GM12864 (cell line): ENCODE data around the gene CEP85.

Experiments used
- DNase-seq: peaks from one replicate; pipeline ENCODE4 v3.0.0-alpha.2; 2011; ENCODE audit warnings: low read depth
- H3K4me3 ChIP-seq: 2 replicates; pipeline ENCODE4 v1.5.1; 2011; ENCODE audit warnings: mild to moderate bottlenecking, low read depth, low read length, control low read depth
- TF ChIP-seq, protein P1 (sequence below): IDR thresholded peaks from 2 replicates; pipeline ENCODE4 v1.5.1; 2011; ENCODE audit warnings: low read depth, mild to moderate bottlenecking, moderate library complexity, low read length, control low read depth, inconsistent platforms; ENCODE audit errors: missing control alignments

Gene CEP85

DNA sequence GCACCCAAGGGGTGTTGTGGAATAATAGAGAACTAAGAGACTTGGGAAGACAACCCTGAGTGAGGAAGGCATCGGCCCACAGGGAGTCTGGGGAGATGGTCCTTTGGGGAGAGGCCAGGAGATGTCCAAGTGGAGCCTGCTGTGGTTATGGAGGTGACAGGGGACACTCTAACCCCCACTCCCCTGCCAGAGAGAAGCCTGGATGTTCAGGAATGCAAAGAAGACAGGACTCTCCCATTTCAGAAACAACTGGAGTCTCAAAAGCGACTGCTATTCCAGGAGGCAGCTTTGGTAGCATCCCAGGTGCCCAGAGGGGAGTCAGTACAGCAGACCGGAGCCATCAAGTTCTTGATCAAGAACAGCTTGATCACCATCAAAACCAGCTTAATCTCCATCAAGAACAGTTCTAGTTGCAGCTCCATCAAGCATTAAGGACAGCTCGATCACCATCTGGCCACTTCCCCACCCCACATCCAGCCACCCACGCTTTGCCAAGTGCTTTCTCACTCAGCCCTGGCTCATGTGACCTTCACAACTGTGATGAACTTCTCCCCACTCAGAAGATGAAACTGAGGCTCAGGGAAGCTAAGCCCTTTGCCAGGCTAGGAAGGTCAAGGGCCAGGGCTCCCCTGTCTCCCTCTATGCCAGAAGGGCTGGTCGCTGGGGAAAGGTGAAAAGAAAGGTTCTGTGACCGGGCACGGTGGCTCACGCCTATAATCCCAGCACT is 84.5 kb downstream of the CEP85 start:
- DNase-seq = no peak
- peak overlapping the region; percentile 60 for H3K4me3 ChIP-seq
- TF ChIP-seq, protein P1, sequence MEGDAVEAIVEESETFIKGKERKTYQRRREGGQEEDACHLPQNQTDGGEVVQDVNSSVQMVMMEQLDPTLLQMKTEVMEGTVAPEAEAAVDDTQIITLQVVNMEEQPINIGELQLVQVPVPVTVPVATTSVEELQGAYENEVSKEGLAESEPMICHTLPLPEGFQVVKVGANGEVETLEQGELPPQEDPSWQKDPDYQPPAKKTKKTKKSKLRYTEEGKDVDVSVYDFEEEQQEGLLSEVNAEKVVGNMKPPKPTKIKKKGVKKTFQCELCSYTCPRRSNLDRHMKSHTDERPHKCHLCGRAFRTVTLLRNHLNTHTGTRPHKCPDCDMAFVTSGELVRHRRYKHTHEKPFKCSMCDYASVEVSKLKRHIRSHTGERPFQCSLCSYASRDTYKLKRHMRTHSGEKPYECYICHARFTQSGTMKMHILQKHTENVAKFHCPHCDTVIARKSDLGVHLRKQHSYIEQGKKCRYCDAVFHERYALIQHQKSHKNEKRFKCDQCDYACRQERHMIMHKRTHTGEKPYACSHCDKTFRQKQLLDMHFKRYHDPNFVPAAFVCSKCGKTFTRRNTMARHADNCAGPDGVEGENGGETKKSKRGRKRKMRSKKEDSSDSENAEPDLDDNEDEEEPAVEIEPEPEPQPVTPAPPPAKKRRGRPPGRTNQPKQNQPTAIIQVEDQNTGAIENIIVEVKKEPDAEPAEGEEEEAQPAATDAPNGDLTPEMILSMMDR = no peak

DNA sequence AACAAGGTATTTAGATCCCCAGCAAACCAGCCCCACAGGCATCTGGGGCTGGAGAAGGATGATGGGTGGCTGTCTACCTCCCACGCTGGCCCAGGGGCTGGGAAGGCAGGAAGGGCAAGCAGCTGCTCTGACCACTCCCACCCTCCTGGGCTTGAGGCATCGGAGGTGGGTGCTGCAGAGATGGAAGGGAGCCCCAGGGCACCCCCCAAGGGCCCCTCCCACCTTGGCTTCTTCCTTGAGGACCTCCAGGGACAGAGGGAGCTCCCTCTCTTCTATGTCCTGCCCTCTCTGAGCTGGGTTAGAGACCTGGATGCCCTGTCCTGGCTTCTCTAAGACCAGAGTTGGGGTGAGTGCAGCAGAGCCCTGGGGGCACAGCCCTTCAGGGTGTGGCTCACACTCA is 86.9 kb downstream of the CEP85 start:
- no peak overlapping the region; the same call in 1 of the 2 replicates for H3K4me3 ChIP-seq
- no peak for DNase-seq
- TF ChIP-seq, protein P1 = no peak

DNA sequence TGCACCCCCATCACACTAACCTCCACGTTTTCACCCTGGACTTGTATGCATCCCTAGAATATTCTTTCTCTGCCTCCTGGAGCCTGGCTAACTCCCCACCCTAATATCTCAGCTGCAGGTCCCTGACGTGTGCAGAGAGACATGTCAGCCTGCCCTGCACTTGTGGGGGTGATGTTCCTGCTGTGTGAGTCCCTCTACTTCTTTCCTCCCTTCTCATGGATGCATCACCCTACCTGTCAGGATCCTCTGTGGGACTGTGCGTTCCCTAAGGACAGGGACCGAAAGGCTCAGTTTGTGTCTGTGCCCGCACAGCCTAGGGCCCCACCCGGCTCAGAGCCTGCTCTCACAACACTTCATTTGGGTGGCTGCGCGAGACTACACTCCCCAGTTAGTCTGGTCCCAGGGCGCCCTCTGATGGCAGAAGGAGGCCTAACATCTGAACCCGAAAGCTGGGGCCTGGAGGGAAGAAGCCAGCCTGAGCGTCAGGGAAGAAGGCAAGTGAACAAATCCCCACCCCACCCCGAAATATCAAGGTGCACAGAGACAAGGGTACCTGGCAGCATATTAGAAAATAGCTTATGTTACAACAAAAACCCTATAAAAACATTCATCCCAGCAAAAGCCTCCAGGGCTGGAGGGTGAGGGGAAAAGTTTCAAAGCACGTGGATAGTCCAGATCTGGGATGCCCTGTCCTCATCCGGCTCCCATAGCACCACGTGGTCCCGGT is 87.5 kb downstream of the CEP85 start:
- TF ChIP-seq, protein P1 = peak; percentile 89
- DNase-seq = no peak
- no peak overlapping the region; the same call in 1 of the 2 replicates for H3K4me3 ChIP-seq

DNA sequence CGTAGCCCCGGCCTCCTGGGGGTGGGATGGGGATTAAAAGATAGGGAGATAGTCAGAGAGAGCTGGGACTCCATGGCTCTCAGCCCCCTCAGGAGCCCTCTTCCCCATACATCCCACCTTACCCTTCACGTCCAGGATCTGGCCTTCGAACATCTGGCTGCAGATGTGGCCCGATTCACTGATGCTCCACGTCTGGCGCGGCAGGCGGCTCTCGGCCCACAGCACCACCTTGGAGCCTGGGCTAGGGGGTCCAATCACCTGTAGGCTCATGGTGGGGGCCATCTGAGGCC is 88.0 kb downstream of the CEP85 start:
- DNase-seq = no peak
- no peak overlapping the region for H3K4me3 ChIP-seq

DNA sequence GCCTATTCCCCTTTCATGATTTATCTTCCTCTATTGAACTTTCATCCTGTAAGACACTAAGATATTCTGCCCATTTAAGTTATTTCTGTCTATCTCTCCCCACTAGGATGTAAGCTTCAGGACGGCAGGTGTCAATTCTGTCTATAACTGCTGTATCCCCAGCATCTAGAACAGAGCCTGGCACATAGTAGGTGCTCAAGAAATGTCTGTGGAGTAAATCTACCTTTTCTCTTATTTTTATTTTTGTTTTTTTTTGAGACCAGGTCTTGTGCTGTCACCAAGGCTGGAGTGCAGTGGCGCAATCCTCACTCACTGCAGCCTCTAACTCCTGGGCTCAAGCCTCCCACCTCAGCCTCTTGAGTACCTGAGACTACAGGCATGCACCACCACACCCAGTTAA is 89.4 kb downstream of the CEP85 start:
- no peak for DNase-seq
- TF ChIP-seq, protein P1 = no peak
- no peak overlapping the region for H3K4me3 ChIP-seq

More for the DNA sequence above, 88.0 kb downstream of the CEP85 start:
- TF ChIP-seq, protein P1 = no peak

DNA sequence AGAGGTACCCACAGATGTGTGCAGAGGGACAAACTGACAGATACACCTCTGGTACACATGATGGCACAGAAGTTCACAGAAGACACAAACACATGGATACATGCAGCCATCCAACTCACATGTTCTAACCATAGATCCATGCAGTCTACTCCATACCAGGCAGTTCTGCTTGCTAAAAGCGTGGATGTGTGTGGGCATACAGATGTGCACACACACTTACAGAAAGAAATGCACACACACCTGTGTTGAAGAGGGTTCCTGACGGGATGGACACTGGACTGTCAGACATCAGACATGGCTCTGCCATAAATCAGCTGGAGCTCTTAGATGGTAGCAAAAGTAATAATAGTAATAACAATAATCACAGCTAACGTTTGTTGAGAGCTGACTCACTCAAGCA is 90.5 kb downstream of the CEP85 start:
- DNase-seq = no peak
- TF ChIP-seq, protein P1 = no peak
- H3K4me3 ChIP-seq = no peak overlapping the region
